GM18505 (cell line): ENCODE results near the gene CAPS2.
"Not testable (repeated sequence)": the region's sequence is repeated elsewhere in the genome, so short reads cannot be mapped to it uniquely, and the experiment has no call there.

Experiments used
- ATAC-seq: cut with Tn5 transposase; IDR thresholded peaks from one replicate; pipeline ENCODE4 v1.9.1; 2021; ENCODE audit not compliant: unreplicated experiment
- POLR2A ChIP-seq: IDR thresholded peaks from 4 replicates; pipeline ENCODE4 v1.6.1; 2011; ENCODE audit warnings: borderline replicate concordance; ENCODE audit not compliant: insufficient read depth, insufficient read length; ENCODE audit errors: extremely low read depth

Gene CAPS2

GRCh38 chr12:75329918-75330826 lies at the start of gene CAPS2:
CAPS2 (minus strand) TSS chr12:75330324; CDS start chr12:75326498, 3,826 bp downstream.
- no peak for TF ChIP-seq POLR2A
- peak; percentile 89 for ATAC-seq

- no peak for ATAC-seq
- no peak for TF ChIP-seq POLR2A
These were observed 48.2 kb upstream of the CAPS2 start for GRCh38 chr12:75378354-75378753.

- no peak for TF ChIP-seq POLR2A
- ATAC-seq = no peak
These were observed 44.8 kb upstream of the CAPS2 start for GRCh38 chr12:75374971-75375370.

GRCh38 chr12:75366629-75367028 lies 36.5 kb upstream of the CAPS2 start:
- ATAC-seq = peak; percentile 73
- no peak for TF ChIP-seq POLR2A

GRCh38 chr12:75364919-75365318 lies 34.8 kb upstream of the CAPS2 start:
- no peak for ATAC-seq

GRCh38 chr12:75361408-75361807 lies 31.3 kb upstream of the CAPS2 start:
- ATAC-seq = no peak

More at GRCh38 chr12:75364919-75365318, 34.8 kb upstream of the CAPS2 start:
- TF ChIP-seq POLR2A = no peak

GRCh38 chr12:75360920-75361319 lies 30.8 kb upstream of the CAPS2 start:
- no peak for TF ChIP-seq POLR2A
- no peak for ATAC-seq

More at GRCh38 chr12:75361408-75361807, 31.3 kb upstream of the CAPS2 start:
- TF ChIP-seq POLR2A = no peak

- ATAC-seq = no peak
- no peak for TF ChIP-seq POLR2A
These were observed 23.9 kb upstream of the CAPS2 start for GRCh38 chr12:75354011-75354410.

- TF ChIP-seq POLR2A = no peak
- no peak for ATAC-seq
These were observed 20.3 kb upstream of the CAPS2 start for GRCh38 chr12:75350413-75350812.

- no peak for TF ChIP-seq POLR2A
- ATAC-seq = no peak
These were observed 19.8 kb upstream of the CAPS2 start for GRCh38 chr12:75349946-75350345.

GRCh38 chr12:75346215-75346614 lies 16.1 kb upstream of the CAPS2 start:
- ATAC-seq = not testable (repeated sequence)

- ATAC-seq = no peak
- TF ChIP-seq POLR2A = no peak
These were observed 15.4 kb upstream of the CAPS2 start for GRCh38 chr12:75345531-75345930.

- ATAC-seq = no peak
These were observed 11.7 kb upstream of the CAPS2 start for GRCh38 chr12:75341873-75342272.

GRCh38 chr12:75337905-75338304 lies 7.8 kb upstream of the CAPS2 start:
- ATAC-seq = peak; percentile 56
- no peak for TF ChIP-seq POLR2A

More at GRCh38 chr12:75341873-75342272, 11.7 kb upstream of the CAPS2 start:
- TF ChIP-seq POLR2A = no peak

GRCh38 chr12:75334384-75335030 lies 4.4 kb upstream of the CAPS2 start, which contains the start of gene GLIPR1L1:
GLIPR1L1 (plus strand) TSS chr12:75334670; CDS start chr12:75334729, 59 bp downstream.
- TF ChIP-seq POLR2A = no peak
- peak; percentile 59 for ATAC-seq

- ATAC-seq = no peak
- TF ChIP-seq POLR2A = no peak
These were observed 2.5 kb downstream of the CAPS2 start for GRCh38 chr12:75327642-75328041.
